A549 (cell line): ENCODE data around the gene TMOD2. TPM values are rescaled to one million over a fixed set of nuclear protein-coding genes. Genes with fewer than 3 reads are reported as not detected.

ENCODE experiments used
- ATAC-seq, 2 experiments: fragments of 200-7000 bp in 1 of 2; fragments of >200 bp in 1 of 2; cut with Nextera tagmentation in 1 of 2; cut with Tn5 transposase in 1 of 2; 3 replicates each; pipeline versions ENCODE4 v1.8.0 to v1.9.1; 2018 to 2020; ENCODE audit warnings: mild to moderate bottlenecking in 1 of 2, moderate library complexity in 1 of 2
- CTCF ChIA-PET: fragments of 300-600 bp; sonication (Branson Sonifier 250); formaldehyde crosslinking; extraction: SDS; loops from one replicate; lab custom pipeline; 2021; ENCODE audit warnings: antibody characterized with exemption, inconsistent platforms; lab: Yijun Ruan, JAX
- POLR2A ChIA-PET: fragments of 350-600 bp; formaldehyde crosslinking; extraction: SDS; loops from one replicate; lab custom pipeline; 2021; ENCODE audit warnings: antibody characterized with exemption, inconsistent platforms; lab: Yijun Ruan, JAX
- DNase-seq, 2 experiments: peaks; one replicate each; pipeline versions ENCODE4 v3.0.0 to v3.0.0-alpha.2; 2011 to 2016; ENCODE audit warnings: low read depth in 1 of 2, low spot score in 1 of 2
- FAIRE-seq: peaks from 2 replicates; lab custom pipeline; 2011; peaks lifted over from hg19 to GRCh38; lab: Jason Lieb, UNC
- H3K27ac ChIP-seq, 2 experiments: fragments of >200 bp; sonication (Bioruptor Twin); formaldehyde crosslinking; 3 replicates each; pipeline ENCODE4 v1.5.1; 2016 to 2017
- H3K4me1 ChIP-seq: fragments of >200 bp; sonication (Bioruptor Twin); formaldehyde crosslinking; 3 replicates; pipeline ENCODE4 v1.6.1; 2016
- H3K4me2 ChIP-seq: fragments of >200 bp; sonication (Bioruptor Twin); formaldehyde crosslinking; 3 replicates; pipeline ENCODE4 v1.6.1; 2016
- H3K4me3 ChIP-seq: fragments of >200 bp; sonication (Bioruptor Twin); formaldehyde crosslinking; 3 replicates; pipeline ENCODE4 v1.5.1; 2016
- H3K9me3 ChIP-seq: fragments of >200 bp; sonication (Bioruptor Twin); formaldehyde crosslinking; 3 replicates; pipeline ENCODE4 v1.6.1; 2016
- CBX8 ChIP-seq: fragments of 200-600 bp; sonication (generic); IDR thresholded peaks from 2 replicates; pipeline ENCODE4 v1.6.1; 2016
- FOSB ChIP-seq: fragments of 250-450 bp; sonication (Bioruptor Pico); IDR thresholded peaks from 2 replicates; pipeline ENCODE4 v1.5.0; 2020; ENCODE audit warnings: mild to moderate bottlenecking, moderate library complexity
- FOXS1 ChIP-seq: fragments of 250-450 bp; sonication (Bioruptor Pico); IDR thresholded peaks from 2 replicates; pipeline ENCODE4 v1.5.0; 2020; ENCODE audit warnings: mild to moderate bottlenecking, moderate library complexity
- HDAC2 ChIP-seq: fragments of 200-600 bp; sonication (generic); IDR thresholded peaks from 2 replicates; pipeline ENCODE4 v1.6.1; 2016
- MAFK ChIP-seq: fragments of 450-650 bp; IDR thresholded peaks from 2 replicates; pipeline ENCODE4 v1.6.1; 2014; ENCODE audit not compliant: partially characterized antibody
- POLR2AphosphoS2 ChIP-seq: conservative IDR thresholded peaks from 2 replicates; pipeline ENCODE4 v1.6.1; 2012; ENCODE audit warnings: low read length, improper control_type of control experiment, inconsistent platforms
- RAD21 ChIP-seq, 2 experiments: fragments of >200 bp in 1 of 2; sonication (Bioruptor Twin) in 1 of 2; formaldehyde crosslinking in 1 of 2; IDR thresholded peaks in 1 of 2; conservative IDR thresholded peaks in 1 of 2; 2 replicates in 1 of 2; 3 replicates in 1 of 2; pipeline ENCODE4 v1.6.1; 2012 to 2018; ENCODE audit warnings: inconsistent platforms in 1 of 2
- RARB ChIP-seq: fragments of 250-450 bp; sonication (Bioruptor Pico); IDR thresholded peaks from 2 replicates; pipeline ENCODE4 v1.8.0; 2021; ENCODE audit warnings: mild to moderate bottlenecking, moderate library complexity
- SMC3 ChIP-seq: fragments of >200 bp; sonication (Bioruptor Twin); formaldehyde crosslinking; IDR thresholded peaks from 3 replicates; pipeline ENCODE4 v1.6.1; 2018; ENCODE audit warnings: inconsistent platforms
- TFCP2L1 ChIP-seq: fragments of 250-450 bp; sonication (Bioruptor Pico); IDR thresholded peaks from 2 replicates; pipeline ENCODE4 v1.5.0; 2021; ENCODE audit warnings: mild to moderate bottlenecking
- WGBS: methylation state at CpG from one replicate; pipeline ENCODE4 v1.1.6; 2017; ENCODE audit errors: missing lambda C conversion rate; 5-methylcytosine and 5-hydroxymethylcytosine counted together
- polyA plus RNA-seq, 4 experiments: library from polyadenylated mRNA; depleted of rRNA in 3 of 4; stranded (reverse); fragments of >200 nt; fragmentation: RNase III in 1 of 4; extraction: RNeasy Plus Mini Kit Qiagen cat#74134 plus additional on column Dnase treatment in 1 of 4; gene quantifications; 2 replicates in 3 of 4; 3 replicates in 1 of 4; pipeline ENCODE4 v1.2.3, GENCODE V29; 2011 to 2017
- TF ChIP-seq, protein P1 (sequence below): IDR thresholded peaks from 2 replicates; pipeline ENCODE4 v1.6.1; 2012
- TF ChIP-seq, protein P2 (sequence below): IDR thresholded peaks from 2 replicates; pipeline ENCODE4 v1.6.1; 2012; ENCODE audit warnings: low read depth, borderline replicate concordance
- TF ChIP-seq, protein P3 (sequence below): fragments of 200-600 bp; sonication (generic); IDR thresholded peaks from 2 replicates; pipeline ENCODE4 v1.6.1; 2016; ENCODE audit warnings: antibody characterized with exemption, mild to moderate bottlenecking, moderate library complexity
- TF ChIP-seq, protein P4 (sequence below): fragments of >200 bp; sonication (Bioruptor Twin); formaldehyde crosslinking; IDR thresholded peaks from 3 replicates; pipeline ENCODE4 v1.5.1; 2016
- TF ChIP-seq, protein P5 (sequence below): IDR thresholded peaks from 2 replicates; pipeline ENCODE4 v1.6.1; 2012

TMOD2 gene
- polyA plus RNA-seq, 2 of the 4 experiments (the other 2 are of a cell fraction) = 2.1 to 2.5 TPM

DNA sequence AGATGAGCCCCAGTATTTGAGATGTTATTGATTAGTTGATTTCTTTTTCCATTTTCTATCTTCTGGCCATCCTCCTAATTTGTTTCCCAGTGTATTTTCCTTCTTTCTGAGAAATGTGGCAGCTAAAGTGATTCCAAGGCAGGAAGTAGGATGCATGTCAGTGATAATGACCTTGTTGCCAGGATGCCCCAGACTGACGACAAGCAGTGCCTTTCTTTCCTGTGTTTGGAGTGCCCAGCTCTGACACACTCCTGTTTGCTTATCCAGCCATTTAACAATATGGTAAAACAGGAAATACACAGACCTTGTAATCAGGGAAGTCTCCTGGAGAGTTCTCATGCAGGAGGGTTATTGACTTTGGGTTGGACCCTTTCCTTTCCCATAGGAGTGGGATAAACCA, 20.4 kb downstream of the TMOD2 start:
- FAIRE-seq (no peak), DNase-seq (no peak), ATAC-seq (no peak)
- Histone ChIP-seq H3K4me1 (0 out of 3 replicates have a peak, but pooled peaks cover 5% of the 10 kb centered on the region), H3K27ac (no peak overlapping the region), H3K4me2 (no peak overlapping the region), H3K4me3 (no peak overlapping the region), H3K9me3 (no peaks in the 10 kb centered on the region)
- 29% methylated on average over 1 of the region's 1 CpG for WGBS
- ChIA-PET POLR2A (no interaction called here), CTCF (interaction anchor here (1.2 to 22.4 kb wide), 4 partner anchors 15 to 127 kb away, joined by 3 to 597 read pairs (median 98); partner anchors contain the start of gene TMOD2)
- TF ChIP-seq FOXS1 (CRISPR knock-in tag) = no peak

DNA sequence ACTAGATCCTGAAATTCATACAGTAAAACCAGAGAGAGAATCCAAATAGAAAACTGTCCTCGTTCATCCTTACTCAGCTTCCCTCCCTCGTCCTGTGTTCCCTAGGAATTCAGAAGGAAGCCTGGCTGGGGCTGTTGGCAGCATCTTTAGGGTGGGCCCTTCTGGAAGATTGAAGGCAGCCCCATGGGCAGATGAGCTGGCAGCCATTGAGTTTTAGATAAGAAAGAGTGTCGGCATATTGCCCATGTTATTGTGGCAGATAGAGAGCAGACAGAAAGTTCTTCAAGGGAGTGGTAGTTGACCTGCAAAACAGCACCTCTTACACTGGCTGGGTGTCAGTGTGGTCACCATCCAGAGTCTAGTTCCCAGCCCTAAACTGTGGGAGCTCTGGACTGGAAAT, 23.5 kb downstream of the TMOD2 start:
- CTCF ChIA-PET = interaction anchor here (0.6 to 22.4 kb wide), 19 partner anchors 9 to 921 kb away, joined by 3 to 597 read pairs (median 24); partner anchors contain the start of genes LYSMD2, SCG3 and TMOD2
- H3K27ac ChIP-seq = no peak overlapping the region
- FAIRE-seq (no peak), DNase-seq (no peak), ATAC-seq (no peak)
- H3K9me3 ChIP-seq = no peaks in the 10 kb centered on the region
- TF ChIP-seq, protein P1, sequence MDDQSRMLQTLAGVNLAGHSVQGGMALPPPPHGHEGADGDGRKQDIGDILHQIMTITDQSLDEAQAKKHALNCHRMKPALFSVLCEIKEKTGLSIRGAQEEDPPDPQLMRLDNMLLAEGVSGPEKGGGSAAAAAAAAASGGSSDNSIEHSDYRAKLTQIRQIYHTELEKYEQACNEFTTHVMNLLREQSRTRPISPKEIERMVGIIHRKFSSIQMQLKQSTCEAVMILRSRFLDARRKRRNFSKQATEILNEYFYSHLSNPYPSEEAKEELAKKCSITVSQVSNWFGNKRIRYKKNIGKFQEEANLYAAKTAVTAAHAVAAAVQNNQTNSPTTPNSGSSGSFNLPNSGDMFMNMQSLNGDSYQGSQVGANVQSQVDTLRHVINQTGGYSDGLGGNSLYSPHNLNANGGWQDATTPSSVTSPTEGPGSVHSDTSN = no peak
- TF ChIP-seq HDAC2 = no peak
- H3K4me1 ChIP-seq = 0 out of 3 replicates have a peak, but pooled peaks cover 5% of the 10 kb centered on the region
- WGBS = 63% methylated on average over 3 of the region's 3 CpGs
- H3K4me3 ChIP-seq = no peak overlapping the region
- H3K4me2 ChIP-seq = no peak overlapping the region
- POLR2A ChIA-PET = interaction anchor here (2.4 to 2.9 kb wide), 2 partner anchors 37 to 125 kb away, joined by 15 to 17 read pairs; partner anchors contain the start of gene LYSMD2

DNA sequence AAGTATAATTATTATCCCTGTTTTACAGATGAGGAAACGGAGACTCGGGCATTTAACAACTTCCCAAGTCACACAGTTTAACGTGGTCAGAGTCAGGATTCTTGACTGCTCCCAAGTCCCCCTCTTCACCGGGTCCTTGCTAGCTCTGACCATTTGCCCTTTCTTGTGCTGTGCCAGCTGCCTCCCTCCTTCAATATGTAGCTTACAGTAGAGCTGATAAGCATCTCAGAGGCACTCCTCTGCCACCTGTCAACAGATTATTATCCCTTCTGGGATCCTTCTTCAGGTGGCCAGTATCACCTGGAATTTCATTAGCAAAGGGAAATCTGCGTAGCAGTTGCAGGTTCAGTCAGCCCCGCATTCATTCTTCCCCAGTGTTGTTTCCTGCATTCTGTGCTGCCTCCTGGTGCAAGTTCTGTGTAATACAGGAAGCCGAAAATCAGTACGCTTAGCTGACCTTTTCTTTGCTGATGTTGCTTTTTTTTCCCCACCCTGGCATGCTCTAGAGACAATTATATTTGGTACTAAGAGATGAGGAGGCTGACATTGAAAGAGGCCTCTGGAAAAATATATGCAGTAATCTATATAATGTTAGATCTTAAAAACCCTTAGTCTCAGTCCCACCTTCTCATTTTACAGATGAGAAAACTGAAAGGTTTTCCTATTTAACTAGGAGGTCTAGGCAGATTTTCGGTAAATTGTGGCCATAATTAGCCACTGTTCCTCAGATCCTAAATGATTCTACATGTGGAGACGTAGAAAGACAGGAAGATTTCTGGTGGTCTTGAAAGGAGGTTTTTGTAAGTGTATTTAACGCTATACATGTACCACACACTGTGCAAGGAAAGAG, 24.8 kb downstream of the TMOD2 start:
- Histone ChIP-seq H3K4me3 (no peak overlapping the region), H3K4me1 (peaks cover 13% of the 10 kb centered on the region; the same call in 2 of the 3 replicates), H3K27ac (no peak overlapping the region), H3K4me2 (peak overlapping the region; percentile 42; the same call in 2 of the 3 replicates), H3K9me3 (no peaks in the 10 kb centered on the region)
- 21% methylated on average over 11 of the region's 11 CpGs for WGBS
- DNase-seq = peak; percentile 72 to 77
- FAIRE-seq = no peak
- ChIA-PET POLR2A (interaction anchor here (0.9 to 2.9 kb wide), 4 partner anchors 11 to 239 kb away, joined by 3 to 17 read pairs (median 9); partner anchors contain the start of gene LYSMD2), CTCF (interaction anchor here (0.6 to 22.4 kb wide), 98 partner anchors 10 to 613 kb away, joined by 3 to 597 read pairs (median 6); partner anchors contain the start of genes DMXL2, LYSMD2, SCG3 and TMOD2)
- no peak for TF ChIP-seq CBX8
- peak; percentile 94 for TF ChIP-seq SMC3
- peak; percentile 92 to 97 for TF ChIP-seq RAD21 (conservative IDR thresholded peaks at IDR 0.05 in 1 of 2, IDR thresholded peaks at IDR 0.05 in 1 of 2)
- TF ChIP-seq MAFK = peak; percentile 99
- TF ChIP-seq, protein P2, sequence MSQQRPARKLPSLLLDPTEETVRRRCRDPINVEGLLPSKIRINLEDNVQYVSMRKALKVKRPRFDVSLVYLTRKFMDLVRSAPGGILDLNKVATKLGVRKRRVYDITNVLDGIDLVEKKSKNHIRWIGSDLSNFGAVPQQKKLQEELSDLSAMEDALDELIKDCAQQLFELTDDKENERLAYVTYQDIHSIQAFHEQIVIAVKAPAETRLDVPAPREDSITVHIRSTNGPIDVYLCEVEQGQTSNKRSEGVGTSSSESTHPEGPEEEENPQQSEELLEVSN = no peak
- TF ChIP-seq, protein P3, sequence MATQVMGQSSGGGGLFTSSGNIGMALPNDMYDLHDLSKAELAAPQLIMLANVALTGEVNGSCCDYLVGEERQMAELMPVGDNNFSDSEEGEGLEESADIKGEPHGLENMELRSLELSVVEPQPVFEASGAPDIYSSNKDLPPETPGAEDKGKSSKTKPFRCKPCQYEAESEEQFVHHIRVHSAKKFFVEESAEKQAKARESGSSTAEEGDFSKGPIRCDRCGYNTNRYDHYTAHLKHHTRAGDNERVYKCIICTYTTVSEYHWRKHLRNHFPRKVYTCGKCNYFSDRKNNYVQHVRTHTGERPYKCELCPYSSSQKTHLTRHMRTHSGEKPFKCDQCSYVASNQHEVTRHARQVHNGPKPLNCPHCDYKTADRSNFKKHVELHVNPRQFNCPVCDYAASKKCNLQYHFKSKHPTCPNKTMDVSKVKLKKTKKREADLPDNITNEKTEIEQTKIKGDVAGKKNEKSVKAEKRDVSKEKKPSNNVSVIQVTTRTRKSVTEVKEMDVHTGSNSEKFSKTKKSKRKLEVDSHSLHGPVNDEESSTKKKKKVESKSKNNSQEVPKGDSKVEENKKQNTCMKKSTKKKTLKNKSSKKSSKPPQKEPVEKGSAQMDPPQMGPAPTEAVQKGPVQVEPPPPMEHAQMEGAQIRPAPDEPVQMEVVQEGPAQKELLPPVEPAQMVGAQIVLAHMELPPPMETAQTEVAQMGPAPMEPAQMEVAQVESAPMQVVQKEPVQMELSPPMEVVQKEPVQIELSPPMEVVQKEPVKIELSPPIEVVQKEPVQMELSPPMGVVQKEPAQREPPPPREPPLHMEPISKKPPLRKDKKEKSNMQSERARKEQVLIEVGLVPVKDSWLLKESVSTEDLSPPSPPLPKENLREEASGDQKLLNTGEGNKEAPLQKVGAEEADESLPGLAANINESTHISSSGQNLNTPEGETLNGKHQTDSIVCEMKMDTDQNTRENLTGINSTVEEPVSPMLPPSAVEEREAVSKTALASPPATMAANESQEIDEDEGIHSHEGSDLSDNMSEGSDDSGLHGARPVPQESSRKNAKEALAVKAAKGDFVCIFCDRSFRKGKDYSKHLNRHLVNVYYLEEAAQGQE = no peak
- TF ChIP-seq, protein P1 = no peak
- TF ChIP-seq FOSB (CRISPR knock-in tag) = no peak
- TF ChIP-seq POLR2AphosphoS2 = no peak
- TF ChIP-seq RARB (CRISPR knock-in tag) = no peak
- TF ChIP-seq, protein P4, sequence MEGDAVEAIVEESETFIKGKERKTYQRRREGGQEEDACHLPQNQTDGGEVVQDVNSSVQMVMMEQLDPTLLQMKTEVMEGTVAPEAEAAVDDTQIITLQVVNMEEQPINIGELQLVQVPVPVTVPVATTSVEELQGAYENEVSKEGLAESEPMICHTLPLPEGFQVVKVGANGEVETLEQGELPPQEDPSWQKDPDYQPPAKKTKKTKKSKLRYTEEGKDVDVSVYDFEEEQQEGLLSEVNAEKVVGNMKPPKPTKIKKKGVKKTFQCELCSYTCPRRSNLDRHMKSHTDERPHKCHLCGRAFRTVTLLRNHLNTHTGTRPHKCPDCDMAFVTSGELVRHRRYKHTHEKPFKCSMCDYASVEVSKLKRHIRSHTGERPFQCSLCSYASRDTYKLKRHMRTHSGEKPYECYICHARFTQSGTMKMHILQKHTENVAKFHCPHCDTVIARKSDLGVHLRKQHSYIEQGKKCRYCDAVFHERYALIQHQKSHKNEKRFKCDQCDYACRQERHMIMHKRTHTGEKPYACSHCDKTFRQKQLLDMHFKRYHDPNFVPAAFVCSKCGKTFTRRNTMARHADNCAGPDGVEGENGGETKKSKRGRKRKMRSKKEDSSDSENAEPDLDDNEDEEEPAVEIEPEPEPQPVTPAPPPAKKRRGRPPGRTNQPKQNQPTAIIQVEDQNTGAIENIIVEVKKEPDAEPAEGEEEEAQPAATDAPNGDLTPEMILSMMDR = peak; percentile 89
- TF ChIP-seq, protein P5, sequence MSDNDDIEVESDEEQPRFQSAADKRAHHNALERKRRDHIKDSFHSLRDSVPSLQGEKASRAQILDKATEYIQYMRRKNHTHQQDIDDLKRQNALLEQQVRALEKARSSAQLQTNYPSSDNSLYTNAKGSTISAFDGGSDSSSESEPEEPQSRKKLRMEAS = no peak
- no peak for TF ChIP-seq TFCP2L1 (CRISPR knock-in tag)
- ATAC-seq = peak; percentile 92 to 94
